Activated naive CD8-positive, alpha-beta T cell treated with anti-CD3 and anti-CD28 coated beads, Interleukin-2, amount 50 U/mL, for 24 hours (primary cell): ENCODE data around the gene PIGL.
"Not testable (repeated sequence)": the region's sequence is repeated elsewhere in the genome, so short reads cannot be mapped to it uniquely, and the experiment has no call there.

ENCODE experiments used
- ATAC-seq: fragments of 150-1000 bp; cut with Tn5 transposase; one replicate; pipeline ENCODE4 v1.10.0; 2021
- DNase-seq: peaks from one replicate; pipeline ENCODE4 v3.0.0; 2021
- H3K27ac Mint-ChIP-seq: one replicate; pipeline ENCODE4 v1.8.0; 2021; ENCODE audit warnings: mild to moderate bottlenecking, mixed read lengths
- H3K27me3 Mint-ChIP-seq: one replicate; pipeline ENCODE4 v1.8.0; 2021; ENCODE audit warnings: mixed read lengths
- H3K36me3 Mint-ChIP-seq: one replicate; pipeline ENCODE4 v1.8.0; 2021; ENCODE audit warnings: low read depth, mixed read lengths
- H3K4me1 Mint-ChIP-seq: one replicate; pipeline ENCODE4 v1.8.0; 2021; ENCODE audit warnings: mixed read lengths
- H3K4me3 Mint-ChIP-seq: one replicate; pipeline ENCODE4 v1.8.0; 2021; ENCODE audit warnings: mild to moderate bottlenecking, moderate library complexity, mixed read lengths
- H3K9me3 Mint-ChIP-seq: one replicate; pipeline ENCODE4 v1.8.0; 2021; ENCODE audit warnings: mixed read lengths

Gene PIGL

DNA sequence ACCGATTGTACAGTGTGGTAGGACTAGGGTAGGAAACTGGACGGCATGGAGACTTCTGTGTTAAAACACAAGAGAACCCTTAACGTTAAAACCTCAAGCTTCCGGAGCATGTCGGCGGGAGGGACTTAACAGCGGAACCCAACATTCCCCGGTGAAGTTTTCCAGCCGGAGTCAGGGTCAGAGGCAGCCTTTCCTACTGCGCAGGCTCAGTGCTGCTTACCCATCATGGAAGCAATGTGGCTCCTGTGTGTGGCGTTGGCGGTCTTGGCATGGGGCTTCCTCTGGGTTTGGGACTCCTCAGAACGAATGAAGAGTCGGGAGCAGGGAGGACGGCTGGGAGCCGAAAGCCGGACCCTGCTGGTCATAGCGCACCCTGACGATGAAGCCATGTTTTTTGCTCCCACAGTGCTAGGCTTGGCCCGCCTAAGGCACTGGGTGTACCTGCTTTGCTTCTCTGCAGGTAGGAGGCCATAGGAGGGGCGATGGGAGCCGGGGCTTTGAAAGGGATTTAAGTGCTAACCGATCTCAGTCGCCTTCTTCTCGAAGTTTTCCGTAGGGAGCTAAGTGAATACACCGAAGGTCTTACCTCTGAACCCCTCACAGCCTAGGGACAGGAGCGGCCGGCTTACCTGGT lies at the start of gene PIGL:
PIGL (plus strand) TSS at position 209 of the 634 bp plus-strand sequence; CDS start at position 226, 17 bp downstream.
- ATAC-seq (peak; percentile 66), DNase-seq (peak; percentile 94)
- Mint-ChIP-seq H3K9me3 (no peaks in the 10 kb centered on the region), H3K27me3 (no peaks in the 10 kb centered on the region), H3K4me3 (peak within 1 kb of the TSS; percentile 93), H3K27ac (peak within 1 kb of the TSS; percentile 97), H3K36me3 (peaks cover 6% of the 10 kb centered on the region), H3K4me1 (peaks cover 38% of the 10 kb centered on the region)

DNA sequence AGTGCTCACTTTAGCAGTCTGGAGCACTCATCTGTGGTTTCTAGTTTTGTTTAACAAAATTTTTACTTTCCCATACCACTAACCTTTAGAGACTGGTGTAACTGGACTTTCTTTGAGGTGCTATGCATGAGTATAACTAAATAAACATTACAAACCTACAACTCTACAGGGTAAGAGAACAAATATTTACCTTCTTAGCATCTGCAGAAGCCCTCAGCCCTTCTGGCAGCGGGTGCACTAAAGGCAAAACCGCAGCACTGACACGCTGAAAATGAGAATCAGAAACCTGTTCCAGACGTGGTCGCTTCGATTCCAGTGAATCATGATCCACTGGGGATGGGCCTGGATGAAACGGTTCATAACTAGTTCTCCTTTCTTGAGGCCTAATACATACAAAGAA lies 45.4 kb upstream of the PIGL start:
- Mint-ChIP-seq H3K27me3 (no peaks in the 10 kb centered on the region), H3K4me1 (peaks cover 6% of the 10 kb centered on the region), H3K27ac (no peak overlapping the region), H3K4me3 (no peak overlapping the region), H3K36me3 (peaks cover 19% of the 10 kb centered on the region), H3K9me3 (no peaks in the 10 kb centered on the region)
- DNase-seq (no peak), ATAC-seq (no peak)

- DNase-seq (no peak), ATAC-seq (no peak)
- H3K36me3 Mint-ChIP-seq = peaks cover 19% of the 10 kb centered on the region
- no peaks in the 10 kb centered on the region for H3K27me3 Mint-ChIP-seq
- no peaks in the 10 kb centered on the region for H3K9me3 Mint-ChIP-seq
- peaks cover 8% of the 10 kb centered on the region for H3K4me1 Mint-ChIP-seq
- H3K27ac Mint-ChIP-seq = no peak overlapping the region
- no peak overlapping the region for H3K4me3 Mint-ChIP-seq
These were observed 38.2 kb upstream of the PIGL start for GRCh38 chr17:16178836-16179235.

- Mint-ChIP-seq H3K9me3 (no peaks in the 10 kb centered on the region), H3K4me1 (peaks cover 15% of the 10 kb centered on the region), H3K27me3 (no peaks in the 10 kb centered on the region), H3K36me3 (peaks cover 36% of the 10 kb centered on the region), H3K4me3 (no peak overlapping the region), H3K27ac (no peak overlapping the region)
- no peak for DNase-seq
- ATAC-seq = no peak
These were observed 35.4 kb upstream of the PIGL start for GRCh38 chr17:16181581-16181980.

GRCh38 chr17:16187642-16188041 lies 29.4 kb upstream of the PIGL start:
- H3K27ac Mint-ChIP-seq = no peak overlapping the region
- peaks cover 52% of the 10 kb centered on the region for H3K36me3 Mint-ChIP-seq
- ATAC-seq (no peak), DNase-seq (no peak)
- no peak overlapping the region for H3K4me3 Mint-ChIP-seq
- H3K27me3 Mint-ChIP-seq = no peaks in the 10 kb centered on the region
- peaks cover 12% of the 10 kb centered on the region for H3K4me1 Mint-ChIP-seq
- no peaks in the 10 kb centered on the region for H3K9me3 Mint-ChIP-seq

GRCh38 chr17:16189791-16190348 lies 27.1 kb upstream of the PIGL start:
- Mint-ChIP-seq H3K9me3 (no peaks in the 10 kb centered on the region), H3K36me3 (peaks cover 54% of the 10 kb centered on the region), H3K4me3 (no peak overlapping the region), H3K27ac (no peak overlapping the region), H3K4me1 (peaks cover 7% of the 10 kb centered on the region), H3K27me3 (no peaks in the 10 kb centered on the region)
- no peak for ATAC-seq
- no peak for DNase-seq

DNA sequence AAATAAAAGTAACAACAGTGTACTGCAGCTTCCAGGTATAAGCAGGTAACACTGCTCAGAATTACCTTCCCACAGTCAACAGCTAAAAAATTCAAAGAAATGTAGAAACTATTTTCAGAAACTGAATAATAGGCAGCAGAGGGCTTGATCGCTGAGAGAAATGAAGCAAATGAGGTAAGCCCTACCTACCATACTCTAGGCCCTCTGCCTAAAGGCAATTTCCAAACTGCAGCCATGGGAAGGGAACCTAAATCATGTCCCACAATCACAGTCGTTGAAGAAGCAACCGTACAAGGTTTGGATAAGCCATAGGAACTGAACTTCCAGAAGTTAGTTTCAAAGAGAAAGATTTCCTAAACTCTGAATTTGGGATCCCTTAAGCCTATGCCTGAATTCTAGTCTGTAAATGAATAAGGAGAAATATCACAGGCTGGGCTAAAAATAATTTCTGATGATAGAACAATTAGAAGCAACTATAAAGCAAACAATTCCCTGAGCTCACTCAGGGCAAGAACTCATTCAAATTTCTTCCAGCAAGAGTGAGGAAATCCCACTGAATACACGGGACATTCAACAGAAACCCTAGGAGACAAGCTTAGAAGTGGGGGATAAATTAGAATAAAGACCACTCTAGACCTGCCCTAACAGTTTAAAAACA lies 26.2 kb upstream of the PIGL start:
- DNase-seq = no peak
- peak overlapping the region; percentile 30 for H3K27ac Mint-ChIP-seq
- H3K9me3 Mint-ChIP-seq = no peaks in the 10 kb centered on the region
- ATAC-seq = no peak
- no peak overlapping the region for H3K4me3 Mint-ChIP-seq
- H3K27me3 Mint-ChIP-seq = no peaks in the 10 kb centered on the region
- H3K36me3 Mint-ChIP-seq = peaks cover 52% of the 10 kb centered on the region
- H3K4me1 Mint-ChIP-seq = peaks cover 7% of the 10 kb centered on the region

GRCh38 chr17:16191604-16192003 lies 25.4 kb upstream of the PIGL start:
- peaks cover 7% of the 10 kb centered on the region for H3K4me1 Mint-ChIP-seq
- H3K27me3 Mint-ChIP-seq = no peaks in the 10 kb centered on the region
- no peaks in the 10 kb centered on the region for H3K9me3 Mint-ChIP-seq
- H3K27ac Mint-ChIP-seq = no peak overlapping the region
- H3K4me3 Mint-ChIP-seq = no peak overlapping the region
- ATAC-seq (no peak), DNase-seq (no peak)
- H3K36me3 Mint-ChIP-seq = peaks cover 46% of the 10 kb centered on the region

- DNase-seq, H3K4me3 Mint-ChIP-seq, H3K27ac Mint-ChIP-seq, H3K27me3 Mint-ChIP-seq, ATAC-seq, H3K9me3 Mint-ChIP-seq: not testable (repeated sequence)
- Mint-ChIP-seq H3K36me3 (peaks cover 48% of the 10 kb centered on the region), H3K4me1 (peaks cover 18% of the 10 kb centered on the region)
These were observed 22.6 kb upstream of the PIGL start for GRCh38 chr17:16194307-16194835.

- Mint-ChIP-seq H3K4me3 (no peak overlapping the region), H3K4me1 (peaks cover 42% of the 10 kb centered on the region), H3K36me3 (peaks cover 34% of the 10 kb centered on the region), H3K27me3 (no peaks in the 10 kb centered on the region), H3K27ac (no peak overlapping the region), H3K9me3 (no peaks in the 10 kb centered on the region)
- ATAC-seq (no peak), DNase-seq (no peak)
These were observed 19.7 kb upstream of the PIGL start for GRCh38 chr17:16197276-16197675.

GRCh38 chr17:16199093-16199492 lies 17.9 kb upstream of the PIGL start:
- DNase-seq (no peak), ATAC-seq (no peak)
- H3K4me3 Mint-ChIP-seq = peak overlapping the region; percentile 10
- H3K27me3 Mint-ChIP-seq = no peaks in the 10 kb centered on the region
- peaks cover 21% of the 10 kb centered on the region for H3K36me3 Mint-ChIP-seq
- peaks cover 59% of the 10 kb centered on the region for H3K4me1 Mint-ChIP-seq
- peak overlapping the region; percentile 37 for H3K27ac Mint-ChIP-seq
- H3K9me3 Mint-ChIP-seq = no peaks in the 10 kb centered on the region

GRCh38 chr17:16201693-16202131 lies 15.3 kb upstream of the PIGL start:
- not testable (repeated sequence) for H3K27ac Mint-ChIP-seq, H3K27me3 Mint-ChIP-seq, H3K9me3 Mint-ChIP-seq, ATAC-seq, H3K4me3 Mint-ChIP-seq, DNase-seq
- H3K4me1 Mint-ChIP-seq = peaks cover 75% of the 10 kb centered on the region
- peaks cover 10% of the 10 kb centered on the region for H3K36me3 Mint-ChIP-seq

DNA sequence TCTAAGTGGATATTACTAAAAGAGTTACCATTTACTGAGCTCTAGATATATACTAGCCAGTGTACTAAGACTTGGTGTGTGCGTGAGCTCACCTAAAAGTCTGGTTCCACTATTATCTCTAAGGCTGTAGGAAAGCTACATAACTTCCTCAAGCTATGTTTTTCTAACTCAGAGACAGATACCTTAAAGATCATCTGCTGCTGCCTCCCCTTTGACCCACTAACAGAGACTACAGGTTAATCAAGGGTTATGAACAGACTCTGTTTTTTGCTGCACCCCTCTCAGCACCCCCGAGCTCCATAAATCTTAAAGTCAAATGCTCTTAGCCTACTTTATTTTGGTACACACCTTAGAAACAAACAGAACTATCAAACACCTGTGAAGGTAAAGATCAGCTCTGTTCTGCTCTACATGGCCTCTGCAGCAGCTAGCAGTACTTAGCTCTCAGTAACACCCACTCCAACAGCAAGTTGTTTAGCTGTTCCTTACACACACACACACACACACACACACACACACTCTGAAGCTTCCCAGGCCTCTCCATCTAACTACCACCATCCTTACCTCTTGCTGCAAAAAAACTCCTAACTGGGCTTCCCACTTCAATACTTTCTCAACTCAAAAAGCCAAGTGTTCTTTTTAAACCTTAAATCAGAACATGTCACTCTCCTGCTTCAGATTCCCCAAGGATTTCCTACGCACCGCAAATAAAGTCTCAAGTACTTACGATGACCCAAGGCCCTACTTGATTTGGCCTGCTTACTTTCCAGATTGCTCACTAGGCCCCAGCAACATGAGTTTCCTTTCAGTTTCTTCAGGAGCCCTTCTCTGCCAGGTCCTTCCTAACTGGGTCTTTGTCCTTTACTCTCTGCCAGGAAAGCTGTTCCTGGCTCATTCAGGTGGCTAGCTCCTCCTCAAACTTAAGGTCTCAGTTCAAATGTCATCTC lies 14.2 kb upstream of the PIGL start:
- not testable (repeated sequence) for ATAC-seq, DNase-seq, H3K4me3 Mint-ChIP-seq, H3K9me3 Mint-ChIP-seq, H3K36me3 Mint-ChIP-seq, H3K27me3 Mint-ChIP-seq
- Mint-ChIP-seq H3K27ac (peak overlapping the region; percentile 60), H3K4me1 (peaks cover 80% of the 10 kb centered on the region)

GRCh38 chr17:16204763-16205162 lies 12.2 kb upstream of the PIGL start:
- not testable (repeated sequence) for H3K27ac Mint-ChIP-seq, H3K36me3 Mint-ChIP-seq, H3K27me3 Mint-ChIP-seq, DNase-seq, H3K4me3 Mint-ChIP-seq, H3K9me3 Mint-ChIP-seq, ATAC-seq
- peaks cover 72% of the 10 kb centered on the region for H3K4me1 Mint-ChIP-seq
